ENCODE data around the gene TF. TPM values are rescaled to one million over a fixed set of nuclear protein-coding genes. Genes with fewer than 3 reads are reported as not detected.

Gene TF
- total and polyA plus RNA-seq, 2 of the 8 experiments (the other 6 are each of a cell fraction or from before 2014, with no cell fraction given): 0.02 to 0.26 TPM

- TF ChIP-seq CHD7 (IDR thresholded peaks at IDR 0.05; ENCODE audit: insufficient replicate concordance, low read length) (no peak), CHD2 (IDR thresholded peaks at IDR 0.05; ENCODE audit: low read length) (no peak), SP4 (IDR thresholded peaks at IDR 0.05; ENCODE audit: low read length) (no peak), ZNF274 (IDR thresholded peaks at IDR 0.05; ENCODE audit: borderline replicate concordance, extremely low read depth, low read length) (no peak), MAX (IDR thresholded peaks at IDR 0.05) (no peak), CTCF (IDR thresholded peaks at IDR 0.05; ENCODE audit: control extremely low read depth in 1 of 3, insufficient read depth in 1 of 3, low read depth in 1 of 3, low read length in 3 of 3) (no peak), MAFK (IDR thresholded peaks at IDR 0.05; ENCODE audit: low read depth, low read length) (no peak)
Observed at GRCh38 chr3:133767607-133768006, 21.4 kb downstream of the TF start (continued).
